NT2/D1 (cell line): ENCODE data around the gene AXIN1.

Experiments
- SUZ12 ChIP-seq: IDR thresholded peaks from 2 replicates; pipeline ENCODE4 v1.6.1; 2011; ENCODE audit not compliant: insufficient read length, insufficient read depth; ENCODE audit errors: extremely low read depth
- YY1 ChIP-seq: IDR thresholded peaks from 2 replicates; pipeline ENCODE4 v1.6.1; 2011; ENCODE audit not compliant: insufficient read length, insufficient read depth
- ZNF274 ChIP-seq: IDR thresholded peaks from 2 replicates; pipeline ENCODE4 v1.6.1; 2011; ENCODE audit warnings: mild to moderate bottlenecking, low read depth, low read length

GRCh38 chr16:353404-354290 lies 1.1 kb upstream of the AXIN1 start:
- no peak for TF ChIP-seq YY1
- no peak for TF ChIP-seq ZNF274
- TF ChIP-seq SUZ12 = no peak
